NCI-H187 (cell line): ENCODE data around the gene HAPLN1.
A peak's percentile ranks its signal among the peaks of the same experiment; 100 is the strongest.
"Not testable (repeated sequence)": the region's sequence is repeated elsewhere in the genome, so short reads cannot be mapped to it uniquely, and the experiment has no call there.

Experiments used
- DNase-seq, 2 experiments: peaks; one replicate each; lab custom pipeline; 2025; lab: John Stamatoyannopoulos, UW

The HAPLN1 gene

DNA sequence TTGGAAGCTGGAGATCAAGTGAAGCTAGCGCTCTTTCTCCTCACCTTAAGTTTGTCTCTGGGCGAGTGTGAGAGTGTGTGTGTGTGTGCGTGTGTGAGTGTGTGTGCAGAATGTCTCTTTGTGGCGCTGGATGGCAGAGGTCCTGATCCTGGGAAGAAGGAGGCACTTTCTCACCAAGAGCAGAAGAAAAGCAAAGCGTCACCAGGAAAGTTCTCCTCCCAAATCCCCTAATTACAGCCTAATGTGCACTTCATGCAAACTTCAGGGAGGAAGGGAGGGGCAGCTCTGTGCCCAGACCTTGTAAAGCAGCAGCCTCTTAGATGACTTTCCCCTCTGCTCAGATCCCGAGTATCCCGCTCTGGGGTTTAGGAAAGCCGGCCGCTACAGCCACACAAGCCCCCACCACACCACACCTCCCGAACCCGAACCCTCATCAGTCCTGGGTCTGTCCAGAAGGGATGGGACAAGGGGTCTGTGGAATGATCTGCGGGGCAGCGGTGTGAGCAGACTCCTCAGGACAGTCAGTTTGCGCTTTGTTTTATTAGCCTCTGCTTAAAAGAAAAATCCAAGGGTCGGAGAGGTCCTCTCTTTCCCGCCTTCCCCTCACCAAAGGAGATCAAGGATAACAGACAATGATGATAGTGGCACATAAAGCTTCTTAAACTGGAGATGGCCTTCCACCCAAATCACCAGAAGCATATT is at the start of gene HAPLN1:
Gene HAPLN1, minus strand, starts transcription at position 20 of the 702 bp plus-strand sequence. CDS start 47,332 bp downstream, outside the sequence.
- DNase-seq, result no peak

DNA sequence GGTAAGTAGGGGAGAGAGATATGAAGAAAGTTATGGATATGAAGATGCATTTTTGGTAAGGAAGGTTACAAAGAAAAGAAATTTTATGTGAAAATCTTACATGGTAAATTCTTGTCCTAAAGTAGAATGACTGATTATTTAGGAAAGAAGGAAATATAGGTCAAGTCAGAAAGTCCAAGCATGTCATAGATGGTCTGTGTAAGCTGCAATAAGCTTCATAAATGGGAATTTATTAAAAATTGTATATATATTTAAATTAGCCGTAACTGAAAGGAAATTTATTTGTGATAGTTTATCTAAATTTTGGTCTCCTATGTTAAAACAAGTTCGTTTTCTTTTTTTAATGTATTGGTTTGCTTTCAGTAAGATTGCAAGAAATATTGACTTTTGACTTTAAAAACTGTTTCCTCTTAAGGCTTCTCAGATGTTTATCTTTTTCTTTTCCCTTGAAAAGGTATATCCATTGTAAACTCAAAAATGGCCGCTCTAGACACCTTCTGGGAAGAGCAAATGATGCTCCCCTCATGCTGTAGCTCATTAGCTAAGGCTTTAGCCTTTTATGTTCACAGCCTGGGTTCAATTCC is 46.8 kb upstream of the HAPLN1 start:
- DNase-seq, result no peak

DNA sequence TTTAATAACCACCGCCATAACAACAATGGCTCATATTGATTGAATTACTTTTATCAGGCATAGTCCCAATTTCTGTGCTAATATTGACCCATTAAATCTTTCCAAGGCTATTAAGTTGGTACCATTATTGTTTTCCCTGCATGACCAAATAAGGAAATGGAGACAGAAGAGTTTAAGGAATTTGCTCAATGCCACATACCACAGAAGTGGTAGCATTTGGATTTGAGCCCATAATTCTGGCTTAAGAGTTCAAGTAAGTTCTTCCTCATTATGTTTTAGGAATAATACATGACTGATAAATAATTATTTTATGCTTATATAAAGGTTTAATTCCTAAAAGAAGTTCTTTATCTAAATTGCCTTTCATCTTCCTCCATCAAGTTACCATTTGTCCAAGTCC is 43.4 kb upstream of the HAPLN1 start:
- DNase-seq, result no peak

DNA sequence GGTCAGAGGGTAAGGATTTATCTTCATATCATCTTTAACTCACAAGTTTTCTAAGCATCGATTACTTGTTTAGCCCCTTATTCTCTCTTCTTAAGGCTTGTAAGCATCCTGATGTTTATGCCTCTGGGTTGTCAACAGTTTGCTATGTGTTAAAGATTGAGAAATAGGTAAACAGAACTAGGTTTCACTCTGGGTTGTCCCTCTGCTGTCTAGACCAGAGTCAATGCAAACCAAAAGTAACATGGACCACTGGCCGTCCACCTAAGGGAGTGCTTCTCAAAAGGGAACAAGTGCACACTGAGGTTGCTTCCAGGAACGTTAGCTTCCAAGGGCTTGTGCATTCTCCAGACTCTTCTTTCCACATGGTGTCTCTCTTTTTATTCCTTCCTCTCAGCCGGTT is 39.9 kb upstream of the HAPLN1 start:
- no peak for DNase-seq

DNA sequence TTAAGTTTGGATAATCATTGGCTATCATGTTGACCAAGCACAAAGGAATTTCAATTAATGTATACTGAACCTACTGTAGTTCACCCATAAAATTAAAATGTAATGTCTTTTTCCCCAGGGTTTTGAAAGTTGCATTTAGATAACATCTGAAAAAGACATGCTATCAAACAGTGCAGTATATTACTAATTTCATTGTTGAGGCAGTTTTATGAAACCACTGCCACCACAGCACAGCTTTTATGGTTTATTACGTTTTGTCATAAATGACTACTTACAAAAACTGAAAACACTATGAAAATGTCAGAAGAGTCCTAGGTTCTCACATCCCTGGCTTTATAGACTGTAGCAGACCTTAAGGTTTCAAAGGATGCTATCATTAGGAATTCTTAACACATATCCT is 32.0 kb upstream of the HAPLN1 start:
- DNase-seq, result no peak

DNA sequence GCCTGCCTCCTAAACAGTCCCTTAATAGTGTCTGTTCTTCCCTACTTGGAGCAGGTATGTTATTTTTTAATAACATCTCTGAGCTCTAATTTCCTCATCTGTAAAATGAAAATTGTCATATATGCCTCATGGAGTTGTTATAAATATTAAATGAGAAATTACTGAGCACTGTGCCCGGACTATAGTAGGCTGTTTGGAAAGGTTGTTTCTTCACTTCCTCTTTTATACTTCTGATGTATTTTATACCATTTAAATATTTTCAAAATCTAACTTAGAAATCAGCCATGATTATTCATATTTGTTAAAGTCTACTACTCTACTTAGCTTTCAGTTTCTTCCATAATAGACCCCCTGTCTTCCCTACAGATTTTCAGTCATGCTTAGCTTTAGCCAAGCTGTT is 30.5 kb upstream of the HAPLN1 start:
- no peak for DNase-seq

DNA sequence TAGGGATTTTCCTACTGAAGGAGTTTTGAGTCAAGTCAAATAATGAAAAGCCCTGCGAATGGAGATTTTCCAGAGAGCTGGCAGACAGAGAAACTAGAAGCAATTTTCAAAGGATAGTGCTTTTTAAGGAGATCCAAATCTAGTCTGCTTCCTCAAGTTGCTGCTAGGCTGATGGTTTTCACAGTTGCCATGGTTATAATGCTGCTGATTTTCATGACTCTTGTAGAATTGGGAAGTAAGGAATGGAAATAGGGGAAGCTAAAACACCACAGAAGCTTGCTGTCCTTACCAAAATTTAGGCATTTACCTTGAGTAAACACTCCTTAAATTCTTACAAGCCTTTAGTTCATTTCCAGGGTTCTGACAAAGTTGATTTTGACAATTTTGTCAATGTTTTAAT is 30.1 kb upstream of the HAPLN1 start:
- DNase-seq, result no peak

DNA sequence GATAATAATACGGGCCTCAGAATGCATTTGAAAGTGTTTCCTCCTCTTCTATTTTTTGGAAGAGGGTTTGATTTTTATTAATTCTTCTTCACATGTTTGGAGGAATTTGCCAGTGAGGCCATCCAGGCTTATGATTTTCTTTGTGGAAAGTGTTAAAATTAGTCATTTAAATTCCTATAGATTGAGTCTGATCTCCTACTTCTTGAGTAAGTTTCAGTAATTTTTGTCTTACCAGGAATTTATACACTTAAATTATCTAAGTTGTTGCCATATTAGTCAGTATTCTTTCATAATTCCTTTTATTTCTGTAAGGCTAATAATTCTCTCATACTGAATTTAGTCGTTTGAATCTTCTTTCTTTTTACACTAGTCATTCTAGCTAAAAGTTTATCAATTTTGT is 25.2 kb upstream of the HAPLN1 start:
- DNase-seq, result no peak

DNA sequence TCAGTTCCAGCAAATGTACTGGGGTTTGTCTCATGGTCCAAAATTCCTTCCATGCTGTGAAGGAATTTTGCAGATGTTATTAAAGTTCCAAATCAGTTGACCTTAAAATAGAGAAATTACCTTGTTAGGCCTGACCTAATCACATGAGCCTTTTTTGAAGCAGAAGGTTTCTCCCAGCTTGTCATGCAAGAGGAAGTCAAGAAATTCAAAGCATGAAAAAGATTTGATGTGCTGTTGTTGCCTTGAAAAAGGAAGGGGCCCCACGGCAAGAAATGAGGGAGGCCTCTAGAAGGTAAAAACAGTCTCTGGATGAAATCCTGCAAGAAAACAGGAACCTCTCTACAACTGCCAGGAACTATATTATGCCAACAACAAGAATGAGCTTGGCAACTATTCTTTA is 24.2 kb upstream of the HAPLN1 start:
- no peak for DNase-seq

DNA sequence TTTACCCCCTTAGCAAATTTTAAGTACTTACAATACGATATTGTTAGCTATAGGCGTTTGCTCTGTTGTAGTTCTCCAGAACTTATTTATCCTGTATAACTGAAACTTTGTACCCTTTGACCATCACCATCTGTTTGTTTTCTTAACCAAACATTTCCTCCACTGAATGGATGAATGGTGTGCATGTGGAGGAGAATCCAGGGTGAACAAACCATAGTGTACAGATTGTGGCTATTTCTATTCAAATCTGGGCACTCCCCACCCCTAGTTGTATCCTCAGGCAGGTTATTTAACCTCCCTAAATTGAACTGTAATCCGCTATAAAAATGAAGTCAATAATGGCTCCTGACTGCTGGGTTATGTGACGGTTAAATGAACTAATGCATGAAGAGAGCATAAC is 21.4 kb upstream of the HAPLN1 start:
- no peak for DNase-seq

DNA sequence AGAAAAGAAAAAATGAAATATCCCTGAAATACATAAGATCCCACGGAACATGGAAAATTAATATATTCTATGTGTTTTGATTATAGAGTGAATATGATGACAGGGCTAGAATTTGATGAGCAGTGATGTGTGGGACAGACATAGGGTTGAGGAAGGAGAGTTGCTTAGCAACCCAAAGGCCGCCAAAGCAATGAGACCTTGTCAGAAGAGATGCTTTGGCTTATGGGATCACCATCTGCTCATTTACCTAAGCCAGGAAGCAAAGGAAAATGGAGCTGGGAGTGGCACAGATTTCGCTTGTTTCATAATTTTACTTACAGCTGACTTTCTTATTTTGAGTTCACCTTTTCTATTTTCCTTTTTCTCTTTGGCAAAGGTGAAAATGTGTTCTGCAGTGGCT is 20.9 kb upstream of the HAPLN1 start:
- DNase-seq, result no peak

DNA sequence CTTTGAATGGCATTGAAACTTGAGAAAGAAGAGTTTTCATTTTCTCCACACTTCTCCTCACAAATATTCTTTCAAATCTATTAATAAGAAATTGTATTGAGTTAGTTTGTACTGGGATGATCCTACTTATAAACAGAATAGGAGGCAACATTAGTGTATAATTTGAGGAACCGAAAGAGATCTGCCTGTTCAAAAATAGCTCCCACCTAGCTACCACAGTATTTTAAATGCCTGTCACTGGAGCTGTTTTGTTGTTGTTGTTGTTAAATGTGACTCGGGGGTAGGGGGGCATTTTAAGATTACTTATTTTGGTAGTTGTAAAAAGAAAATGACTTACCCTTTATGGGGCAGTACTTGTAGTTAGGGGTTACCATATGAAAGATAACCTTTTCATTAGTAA is 20.1 kb upstream of the HAPLN1 start:
- DNase-seq, result no peak

DNA sequence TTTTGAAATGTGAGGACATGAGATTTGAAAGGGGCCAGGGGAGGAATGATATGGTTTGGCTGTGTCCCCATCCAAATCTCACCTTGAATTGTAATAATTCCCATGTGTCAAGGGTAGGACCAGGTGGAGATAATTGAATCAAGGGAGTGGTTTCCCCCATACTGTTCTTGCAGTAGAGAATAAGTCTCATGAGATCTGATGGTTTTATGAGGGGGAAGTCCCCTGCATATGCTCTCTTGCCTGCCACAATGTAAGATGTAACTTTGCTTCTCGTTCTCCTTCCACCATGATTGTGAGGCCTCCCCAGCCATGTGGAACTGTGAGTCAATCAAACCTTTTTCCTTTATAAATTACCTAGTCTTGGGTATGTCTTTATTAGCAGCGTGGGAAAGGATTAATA is 15.5 kb upstream of the HAPLN1 start:
- DNase-seq, result not testable (repeated sequence)

DNA sequence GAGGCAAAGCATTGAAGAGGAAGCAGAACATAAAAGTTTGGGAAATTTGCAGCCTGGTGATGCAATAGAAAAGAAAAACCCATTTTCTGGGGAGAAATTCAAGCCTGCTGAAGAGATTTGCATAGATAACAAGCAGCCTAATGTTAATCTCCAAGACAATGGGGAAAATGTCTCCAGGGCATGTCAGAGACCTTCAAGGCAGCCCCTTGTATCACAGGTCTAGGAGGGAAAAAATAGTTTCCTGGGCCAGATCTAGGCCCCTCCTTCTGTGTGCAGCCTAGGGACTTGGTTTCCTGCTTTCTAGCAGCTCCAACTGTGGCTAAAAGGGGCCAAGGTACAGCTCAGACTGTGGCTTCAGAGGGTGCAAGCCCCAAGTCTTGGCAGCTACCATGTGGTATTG is 14.4 kb upstream of the HAPLN1 start:
- not testable (repeated sequence) for DNase-seq

DNA sequence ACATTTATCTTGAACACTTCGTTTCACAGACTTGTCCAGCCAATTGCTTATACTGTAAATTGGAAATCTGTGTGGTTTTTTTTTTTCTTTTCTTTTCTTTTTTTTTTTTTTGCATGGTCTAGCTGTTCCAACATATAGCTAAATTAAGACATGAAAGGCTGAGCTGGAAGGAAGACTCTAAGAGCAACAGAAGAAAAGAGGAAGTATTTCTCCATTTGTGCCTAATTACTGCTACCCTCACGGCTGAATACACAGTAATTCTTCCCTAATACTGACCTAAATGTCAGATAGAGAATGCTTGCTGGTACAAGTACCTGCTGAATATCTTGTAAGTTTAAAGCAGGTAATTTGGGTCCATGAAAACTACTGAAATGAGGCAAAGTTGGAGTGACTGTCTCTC is 11.0 kb upstream of the HAPLN1 start:
- DNase-seq, result no peak

DNA sequence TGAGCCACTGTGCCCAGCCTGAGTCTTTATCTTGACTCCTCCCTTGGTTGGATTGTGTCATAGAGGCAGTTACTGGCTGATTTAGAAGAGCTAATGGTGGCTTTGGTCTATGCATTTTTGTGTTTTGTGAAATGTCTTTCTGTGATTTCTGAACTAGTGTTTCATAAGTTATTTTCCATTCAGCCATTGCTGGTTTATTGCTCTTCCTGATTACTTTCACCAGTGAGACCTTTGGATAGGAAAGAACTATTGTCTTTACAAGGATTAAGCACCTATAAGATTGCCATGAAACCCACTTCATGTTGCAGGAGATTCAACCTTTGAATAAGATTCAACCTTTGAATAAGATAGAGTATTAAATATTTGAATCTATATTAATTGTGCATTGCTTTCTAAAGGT is 8.7 kb upstream of the HAPLN1 start:
- no peak for DNase-seq

DNA sequence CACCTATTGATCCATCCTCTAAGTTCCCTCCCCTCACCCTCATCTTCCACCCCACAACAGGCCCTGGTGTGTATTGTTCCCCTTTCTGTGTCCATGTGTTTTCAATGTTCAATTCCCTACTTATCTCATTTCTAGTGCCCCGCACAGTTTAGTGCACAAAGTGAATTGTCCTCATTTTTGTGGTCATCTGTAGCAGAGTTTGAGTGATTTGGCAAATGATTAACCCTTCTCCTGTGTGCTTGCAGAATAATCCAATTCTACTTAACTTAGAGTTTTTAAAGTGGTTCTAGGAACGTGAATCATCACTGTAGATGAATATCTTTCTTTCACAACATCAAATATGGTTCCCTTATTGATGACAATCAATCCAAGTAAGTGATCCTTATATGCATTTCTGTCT is 6.3 kb upstream of the HAPLN1 start:
- DNase-seq, result no peak

DNA sequence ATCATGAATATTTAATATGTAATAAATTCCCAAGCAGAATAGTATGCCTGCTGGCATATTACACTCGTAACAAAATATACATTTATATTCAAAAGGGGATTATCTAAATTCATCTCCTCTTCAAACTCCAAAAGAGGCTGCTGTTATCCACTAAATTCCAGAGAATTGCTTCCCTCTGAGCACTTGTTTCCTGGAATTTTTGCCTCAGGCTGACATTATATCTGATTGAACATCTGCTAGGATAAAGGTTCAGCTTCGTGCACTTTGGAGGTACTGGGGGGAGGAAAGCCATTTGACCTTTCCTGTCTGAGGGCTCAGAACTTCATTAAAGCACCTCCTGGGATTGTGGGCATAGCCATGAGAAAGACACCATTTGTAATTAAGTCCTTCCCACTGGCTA is 4.3 kb upstream of the HAPLN1 start:
- DNase-seq, result no peak

DNA sequence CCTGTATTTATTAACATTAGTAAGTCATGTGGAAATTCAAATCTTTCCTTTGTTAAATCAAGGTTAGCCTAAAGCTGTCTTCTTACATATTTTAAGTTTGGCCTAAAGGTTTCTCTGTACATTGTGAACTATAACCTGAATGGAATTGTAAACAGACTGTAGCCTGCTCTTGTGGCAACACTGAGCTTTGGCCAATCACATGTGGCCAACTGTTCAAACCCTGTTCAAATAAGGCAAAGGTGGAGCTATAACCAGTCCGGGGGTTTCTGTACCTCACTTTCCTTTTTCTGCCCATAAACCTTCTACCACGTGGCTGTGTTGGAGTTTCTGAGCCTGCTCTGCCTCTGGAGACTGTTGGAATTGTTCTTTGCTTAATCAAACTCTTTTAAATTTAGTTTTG is 3.3 kb upstream of the HAPLN1 start:
- DNase-seq, result no peak

DNA sequence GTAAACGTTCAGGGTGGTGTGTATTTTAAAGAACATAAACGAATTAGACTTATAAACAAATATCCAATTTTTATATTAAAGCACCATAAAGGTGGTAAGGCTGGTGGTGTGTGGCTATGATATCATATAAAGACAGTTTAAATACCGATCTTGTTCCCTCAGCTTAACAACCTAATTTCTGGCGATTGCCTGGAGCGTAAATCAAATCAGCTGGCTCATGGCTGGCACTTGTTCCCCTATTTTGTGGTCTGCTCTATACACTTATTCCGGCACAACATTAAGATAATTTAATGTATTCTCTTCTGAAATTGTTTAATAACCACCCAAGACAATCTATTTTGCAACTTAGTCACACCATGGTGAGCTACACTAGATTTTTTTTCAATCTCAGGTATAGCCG is 2.4 kb upstream of the HAPLN1 start:
- DNase-seq, result no peak

DNA sequence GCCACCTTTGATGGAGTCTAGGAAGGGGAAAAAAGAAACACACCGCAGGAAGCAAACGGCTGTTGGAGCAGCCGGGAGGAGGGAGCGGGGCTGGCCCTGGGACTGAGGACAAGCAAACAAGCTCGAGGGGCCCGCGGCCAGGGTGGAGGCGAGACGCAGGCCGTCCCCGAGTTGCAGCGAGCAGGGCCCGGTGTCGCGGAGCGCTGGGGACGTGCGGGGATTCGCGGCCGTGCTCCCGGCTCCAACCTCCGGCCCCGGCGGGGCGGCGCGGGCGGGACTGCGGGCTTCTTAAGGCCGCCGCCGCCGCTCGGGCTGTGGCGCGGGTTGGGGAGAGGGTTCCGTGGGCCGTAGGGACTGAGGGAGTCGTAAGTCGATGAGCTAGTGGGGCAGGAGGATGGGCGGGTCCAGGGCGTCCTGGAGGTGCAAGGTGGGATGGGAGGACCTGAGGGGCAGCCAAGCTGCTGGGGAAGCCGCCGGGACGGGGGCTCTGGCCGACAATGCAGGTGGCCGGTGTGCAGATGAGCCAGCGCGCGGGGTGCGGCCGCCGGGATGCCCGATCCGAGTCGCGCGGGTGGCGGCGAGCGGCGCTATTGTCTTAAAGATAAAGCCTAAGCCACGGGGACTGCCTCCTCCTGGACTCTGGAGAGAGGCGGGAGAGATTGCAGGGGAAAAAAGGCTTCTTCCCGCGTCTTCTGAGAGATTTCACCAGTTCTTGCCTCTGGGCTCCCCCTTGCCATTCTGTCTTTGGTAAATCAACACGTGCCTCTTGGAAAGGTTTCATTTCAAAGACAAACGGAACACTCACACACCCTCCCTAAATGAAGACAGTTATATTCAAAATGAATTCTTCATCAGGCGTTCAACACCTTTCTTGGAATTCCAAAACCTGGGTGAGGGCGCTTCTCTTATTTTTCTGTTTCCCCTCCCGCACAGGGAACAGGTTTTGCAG is 1.6 kb upstream of the HAPLN1 start:
- peak; percentile 59 to 67 for DNase-seq

DNA sequence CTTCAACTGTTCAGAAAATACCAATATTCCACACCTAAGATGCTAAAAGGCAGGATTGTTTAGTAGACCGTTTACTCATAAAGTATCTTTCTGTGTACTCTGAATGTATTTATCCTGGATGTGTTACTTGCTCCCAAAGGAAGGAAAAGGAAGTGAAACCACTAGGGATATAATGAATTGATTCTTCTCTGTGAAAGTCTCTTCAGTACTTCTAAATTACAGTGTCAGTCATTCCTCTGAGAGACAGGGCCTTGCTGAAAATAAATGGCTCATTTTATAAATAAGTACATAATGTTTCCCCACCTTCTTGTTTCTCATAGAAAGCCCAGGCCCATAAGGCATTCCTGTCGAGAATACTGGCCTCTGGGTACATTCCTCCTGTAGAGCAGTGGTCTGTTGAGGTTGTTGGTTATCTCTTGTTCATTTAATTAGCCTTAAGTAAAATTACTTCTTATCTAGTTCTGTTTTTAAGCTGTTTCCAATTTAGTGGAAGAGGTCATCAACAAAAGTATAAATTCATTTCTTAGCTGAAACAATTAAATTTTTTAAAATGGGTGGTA is 1.6 kb downstream of the HAPLN1 start:
- DNase-seq, result no peak
